ENCODE results near the gene CCDC3. TPM values are rescaled to one million over a fixed set of nuclear protein-coding genes. Genes with fewer than 3 reads are reported as not detected.
A peak's percentile ranks its signal among the peaks of the same experiment; 100 is the strongest.
"Not testable (repeated sequence)": the region's sequence is repeated elsewhere in the genome, so short reads cannot be mapped to it uniquely, and the experiment has no call there.

Gene CCDC3
- total RNA-seq, 1 donor from 2014 or later: 122 TPM

- no peak for DNase-seq (ENCODE audit: low spot score)
Measured at GRCh38 chr10:12892924-12893323, 108.6 kb downstream of the CCDC3 start.

- DNase-seq (ENCODE audit: low spot score): no peak
Measured at GRCh38 chr10:12890958-12891357, 110.6 kb downstream of the CCDC3 start.

GRCh38 chr10:12888470-12888869 lies 113.0 kb downstream of the CCDC3 start:
- DNase-seq (ENCODE audit: low spot score): no peak

- no peak for DNase-seq (ENCODE audit: low spot score)
Measured at GRCh38 chr10:12887780-12888179, 113.7 kb downstream of the CCDC3 start.

GRCh38 chr10:12884851-12885250 lies 116.7 kb downstream of the CCDC3 start:
- DNase-seq (ENCODE audit: low spot score): no peak

GRCh38 chr10:12880423-12880822 lies 121.1 kb downstream of the CCDC3 start:
- no peak for DNase-seq (ENCODE audit: low spot score)

GRCh38 chr10:12877150-12877549 lies 124.4 kb downstream of the CCDC3 start:
- DNase-seq (ENCODE audit: low spot score): no peak

GRCh38 chr10:12876266-12876665 lies 125.2 kb downstream of the CCDC3 start:
- DNase-seq (ENCODE audit: low spot score): no peak

- no peak for DNase-seq (ENCODE audit: low spot score)
Measured at GRCh38 chr10:12875100-12875499, 126.4 kb downstream of the CCDC3 start.

- no peak for DNase-seq (ENCODE audit: low spot score)
Measured at GRCh38 chr10:12874501-12874900, 127.0 kb downstream of the CCDC3 start.

GRCh38 chr10:12873172-12873571 lies 128.3 kb downstream of the CCDC3 start:
- DNase-seq (ENCODE audit: low spot score): no peak

- no peak for DNase-seq (ENCODE audit: low spot score)
Measured at GRCh38 chr10:12872577-12872976, 128.9 kb downstream of the CCDC3 start.

- no peak for DNase-seq (ENCODE audit: low spot score)
Measured at GRCh38 chr10:12869427-12869826, 132.1 kb downstream of the CCDC3 start.

- no peak for DNase-seq (ENCODE audit: low spot score)
Measured at GRCh38 chr10:12868229-12868628, 133.3 kb downstream of the CCDC3 start.

GRCh38 chr10:12865515-12865914 lies 136.0 kb downstream of the CCDC3 start:
- DNase-seq (ENCODE audit: low spot score): not testable (repeated sequence)

GRCh38 chr10:12862459-12862858 lies 139.1 kb downstream of the CCDC3 start:
- DNase-seq (ENCODE audit: low spot score): no peak

- no peak for DNase-seq (ENCODE audit: low spot score)
Measured at GRCh38 chr10:12854988-12855387, 146.5 kb downstream of the CCDC3 start.

- DNase-seq (ENCODE audit: low spot score): no peak
Measured at GRCh38 chr10:12852687-12853086, 148.8 kb downstream of the CCDC3 start.

- peak; percentile 68 for DNase-seq (ENCODE audit: low spot score)
Measured at GRCh38 chr10:12849319-12850181, 152.0 kb downstream of the CCDC3 start.

- peak; percentile 78 for DNase-seq (ENCODE audit: low spot score)
Measured at GRCh38 chr10:12848439-12849173, 152.9 kb downstream of the CCDC3 start.

GRCh38 chr10:12847361-12847975 lies 154.0 kb downstream of the CCDC3 start:
- no peak for DNase-seq (ENCODE audit: low spot score)

- DNase-seq (ENCODE audit: low spot score): no peak
Measured at GRCh38 chr10:12846718-12847117, 154.8 kb downstream of the CCDC3 start.

Measured in mesenteric fat pad (tissue), 1 donor.